Measurements from ENCODE around the gene INTS11.

DNA sequence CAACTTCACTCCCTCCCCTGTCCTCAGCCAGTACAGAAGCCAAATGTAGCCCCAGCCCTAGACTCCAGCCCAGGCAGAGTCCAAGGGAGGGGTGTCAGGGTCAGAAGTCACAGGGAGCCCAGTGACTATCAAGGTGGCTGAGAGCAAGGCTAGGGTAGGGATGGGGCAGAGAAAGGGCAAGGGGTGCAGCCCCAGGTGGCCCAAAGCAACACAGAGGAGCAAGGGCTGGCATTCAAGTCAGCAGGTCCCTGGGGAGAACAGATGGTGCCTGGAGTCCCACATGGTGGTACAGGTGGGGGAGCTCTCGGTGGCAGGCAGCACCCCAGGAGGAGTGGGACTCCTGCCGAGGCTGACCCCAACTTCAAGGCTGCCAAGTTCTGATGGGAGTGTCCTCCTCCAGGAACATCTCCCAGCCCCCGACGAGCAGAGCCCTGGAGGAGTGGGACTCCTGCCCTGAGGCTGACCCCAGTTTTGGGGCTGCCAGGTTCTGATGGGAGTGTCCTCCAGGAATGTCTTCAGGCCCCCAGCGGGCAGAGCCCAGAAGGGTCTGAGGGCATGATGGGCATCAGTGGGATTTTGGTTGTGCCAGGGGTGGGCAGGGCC is 28.4 kb upstream of the INTS11 start:
- TF ChIP-seq ZNF331 (CRISPR knock-in tag; IDR thresholded peaks at IDR 0.05; ENCODE audit: low read depth): no peak
- TF ChIP-seq, protein P1, sequence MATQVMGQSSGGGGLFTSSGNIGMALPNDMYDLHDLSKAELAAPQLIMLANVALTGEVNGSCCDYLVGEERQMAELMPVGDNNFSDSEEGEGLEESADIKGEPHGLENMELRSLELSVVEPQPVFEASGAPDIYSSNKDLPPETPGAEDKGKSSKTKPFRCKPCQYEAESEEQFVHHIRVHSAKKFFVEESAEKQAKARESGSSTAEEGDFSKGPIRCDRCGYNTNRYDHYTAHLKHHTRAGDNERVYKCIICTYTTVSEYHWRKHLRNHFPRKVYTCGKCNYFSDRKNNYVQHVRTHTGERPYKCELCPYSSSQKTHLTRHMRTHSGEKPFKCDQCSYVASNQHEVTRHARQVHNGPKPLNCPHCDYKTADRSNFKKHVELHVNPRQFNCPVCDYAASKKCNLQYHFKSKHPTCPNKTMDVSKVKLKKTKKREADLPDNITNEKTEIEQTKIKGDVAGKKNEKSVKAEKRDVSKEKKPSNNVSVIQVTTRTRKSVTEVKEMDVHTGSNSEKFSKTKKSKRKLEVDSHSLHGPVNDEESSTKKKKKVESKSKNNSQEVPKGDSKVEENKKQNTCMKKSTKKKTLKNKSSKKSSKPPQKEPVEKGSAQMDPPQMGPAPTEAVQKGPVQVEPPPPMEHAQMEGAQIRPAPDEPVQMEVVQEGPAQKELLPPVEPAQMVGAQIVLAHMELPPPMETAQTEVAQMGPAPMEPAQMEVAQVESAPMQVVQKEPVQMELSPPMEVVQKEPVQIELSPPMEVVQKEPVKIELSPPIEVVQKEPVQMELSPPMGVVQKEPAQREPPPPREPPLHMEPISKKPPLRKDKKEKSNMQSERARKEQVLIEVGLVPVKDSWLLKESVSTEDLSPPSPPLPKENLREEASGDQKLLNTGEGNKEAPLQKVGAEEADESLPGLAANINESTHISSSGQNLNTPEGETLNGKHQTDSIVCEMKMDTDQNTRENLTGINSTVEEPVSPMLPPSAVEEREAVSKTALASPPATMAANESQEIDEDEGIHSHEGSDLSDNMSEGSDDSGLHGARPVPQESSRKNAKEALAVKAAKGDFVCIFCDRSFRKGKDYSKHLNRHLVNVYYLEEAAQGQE (IDR thresholded peaks at IDR 0.05; ENCODE audit: unreplicated experiment): no peak
- TF ChIP-seq, protein P2, sequence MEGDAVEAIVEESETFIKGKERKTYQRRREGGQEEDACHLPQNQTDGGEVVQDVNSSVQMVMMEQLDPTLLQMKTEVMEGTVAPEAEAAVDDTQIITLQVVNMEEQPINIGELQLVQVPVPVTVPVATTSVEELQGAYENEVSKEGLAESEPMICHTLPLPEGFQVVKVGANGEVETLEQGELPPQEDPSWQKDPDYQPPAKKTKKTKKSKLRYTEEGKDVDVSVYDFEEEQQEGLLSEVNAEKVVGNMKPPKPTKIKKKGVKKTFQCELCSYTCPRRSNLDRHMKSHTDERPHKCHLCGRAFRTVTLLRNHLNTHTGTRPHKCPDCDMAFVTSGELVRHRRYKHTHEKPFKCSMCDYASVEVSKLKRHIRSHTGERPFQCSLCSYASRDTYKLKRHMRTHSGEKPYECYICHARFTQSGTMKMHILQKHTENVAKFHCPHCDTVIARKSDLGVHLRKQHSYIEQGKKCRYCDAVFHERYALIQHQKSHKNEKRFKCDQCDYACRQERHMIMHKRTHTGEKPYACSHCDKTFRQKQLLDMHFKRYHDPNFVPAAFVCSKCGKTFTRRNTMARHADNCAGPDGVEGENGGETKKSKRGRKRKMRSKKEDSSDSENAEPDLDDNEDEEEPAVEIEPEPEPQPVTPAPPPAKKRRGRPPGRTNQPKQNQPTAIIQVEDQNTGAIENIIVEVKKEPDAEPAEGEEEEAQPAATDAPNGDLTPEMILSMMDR (conservative IDR thresholded peaks at IDR 0.05; ENCODE audit: low read depth in 2 of 2): no peak
- peak; percentile 5; the same call in 1 of the 2 replicates for TF ChIP-seq POLR2AphosphoS5 (IDR thresholded peaks at IDR 0.05; ENCODE audit: low read depth)
- TF ChIP-seq, protein P3, sequence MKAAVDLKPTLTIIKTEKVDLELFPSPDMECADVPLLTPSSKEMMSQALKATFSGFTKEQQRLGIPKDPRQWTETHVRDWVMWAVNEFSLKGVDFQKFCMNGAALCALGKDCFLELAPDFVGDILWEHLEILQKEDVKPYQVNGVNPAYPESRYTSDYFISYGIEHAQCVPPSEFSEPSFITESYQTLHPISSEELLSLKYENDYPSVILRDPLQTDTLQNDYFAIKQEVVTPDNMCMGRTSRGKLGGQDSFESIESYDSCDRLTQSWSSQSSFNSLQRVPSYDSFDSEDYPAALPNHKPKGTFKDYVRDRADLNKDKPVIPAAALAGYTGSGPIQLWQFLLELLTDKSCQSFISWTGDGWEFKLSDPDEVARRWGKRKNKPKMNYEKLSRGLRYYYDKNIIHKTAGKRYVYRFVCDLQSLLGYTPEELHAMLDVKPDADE (IDR thresholded peaks at IDR 0.05): no peak
- no peak for TF ChIP-seq EZH2 (IDR thresholded peaks at IDR 0.05; ENCODE audit: low read depth, unreplicated experiment)
- no peak for TF ChIP-seq EZH2phosphoT487 (IDR thresholded peaks at IDR 0.05; ENCODE audit: unreplicated experiment)

Measured in GM23338 (cell line).